T-helper 17 cell (primary cell): Measurements from ENCODE around the gene IL21R. TPM values are rescaled to one million over a fixed set of nuclear protein-coding genes. Genes with fewer than 3 reads are reported as not detected.
A peak's percentile ranks its signal among the peaks of the same experiment; 100 is the strongest.

Source experiments
- ATAC-seq: fragments of 150-1000 bp; cut with Tn5 transposase; 2 replicates; pipeline ENCODE4 v1.10.0; 2021; ENCODE audit warnings: mild to moderate bottlenecking, moderate library complexity
- DNase-seq, 3 donors: peaks; one replicate each; pipeline versions ENCODE4 v3.0.0 to v3.0.0-alpha.2; 2020 to 2021
- H3K9me3 ChIP-seq: one replicate; pipeline ENCODE4 v1.7.0; 2013; ENCODE audit warnings: low read length, mild to moderate bottlenecking; ENCODE audit not compliant: control insufficient read depth, poor library complexity, severe bottlenecking
- H3K27ac Mint-ChIP-seq: one replicate; pipeline ENCODE4 v1.8.0; 2022; ENCODE audit warnings: mild to moderate bottlenecking, moderate library complexity, mixed read lengths
- H3K27me3 Mint-ChIP-seq: one replicate; pipeline ENCODE4 v1.8.0; 2022; ENCODE audit warnings: mixed read lengths
- H3K36me3 Mint-ChIP-seq: one replicate; pipeline ENCODE4 v1.8.0; 2022; ENCODE audit warnings: low read depth, mixed read lengths
- H3K4me1 Mint-ChIP-seq: one replicate; pipeline ENCODE4 v1.8.0; 2022; ENCODE audit warnings: mild to moderate bottlenecking, mixed read lengths
- H3K4me3 Mint-ChIP-seq: one replicate; pipeline ENCODE4 v1.8.0; 2022; ENCODE audit warnings: mild to moderate bottlenecking, moderate library complexity, mixed read lengths
- total RNA-seq, 4 donors: library from RNA in 2 of 4; stranded (reverse) in 2 of 4; gene quantifications; one replicate each; pipeline ENCODE4 v1.2.3 and lab custom pipeline; 2022 to 2026

Gene IL21R
- total RNA-seq, 2 donors from 2014 or later, result 17.6 to 26.4 TPM

DNA sequence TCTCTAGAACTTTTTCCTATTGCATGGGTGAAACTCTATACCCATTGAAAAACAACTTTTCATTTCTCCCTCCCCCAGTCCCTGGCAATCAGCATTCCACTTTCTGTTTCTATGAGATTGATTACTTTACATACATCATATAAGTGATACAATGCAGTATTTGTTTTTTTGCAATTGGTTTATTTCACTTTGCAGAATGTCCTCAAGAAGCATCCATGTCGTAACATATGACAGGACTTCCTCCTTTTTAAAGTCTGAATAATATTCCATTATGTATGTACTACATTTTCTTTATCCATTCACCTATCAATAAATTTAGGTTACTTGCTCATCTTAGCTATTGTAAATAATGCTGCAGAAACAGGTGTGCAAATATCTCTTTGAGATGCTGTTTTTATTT is 8.8 kb downstream of the IL21R start:
- H3K36me3 Mint-ChIP-seq, result peaks cover 4% of the 10 kb centered on the region
- no peaks in the 10 kb centered on the region for H3K27me3 Mint-ChIP-seq
- DNase-seq (no peak), ATAC-seq (no peak)
- H3K4me3 Mint-ChIP-seq, result no peak overlapping the region
- H3K4me1 Mint-ChIP-seq, result peaks cover 58% of the 10 kb centered on the region
- H3K9me3 ChIP-seq, result peaks cover 3% of the 10 kb centered on the region
- no peak overlapping the region for H3K27ac Mint-ChIP-seq

DNA sequence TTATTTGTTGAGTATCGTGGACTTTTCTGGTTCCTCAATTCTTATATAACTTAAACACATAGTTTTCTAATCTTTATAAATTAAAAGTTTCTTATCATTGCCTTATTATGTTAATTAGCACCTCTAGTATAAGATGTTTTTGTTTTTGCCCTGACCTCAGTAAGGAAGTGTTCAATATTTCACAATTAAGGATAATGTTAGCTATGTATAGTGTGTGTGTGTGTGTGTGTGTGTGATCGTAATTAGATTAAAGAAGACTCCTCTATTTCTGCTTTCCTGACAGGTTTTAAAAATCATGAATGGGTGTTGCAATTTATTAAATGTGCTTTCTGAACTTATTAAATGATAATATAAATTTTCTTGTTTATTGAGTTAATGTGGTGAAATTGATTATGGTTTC is 12.0 kb downstream of the IL21R start:
- Mint-ChIP-seq H3K4me1 (peaks cover 30% of the 10 kb centered on the region), H3K27me3 (no peaks in the 10 kb centered on the region), H3K27ac (peak overlapping the region; percentile 0), H3K36me3 (peaks cover 6% of the 10 kb centered on the region), H3K4me3 (no peak overlapping the region)
- no peak for DNase-seq
- no peak for ATAC-seq
- H3K9me3 ChIP-seq, result peaks cover 3% of the 10 kb centered on the region

DNA sequence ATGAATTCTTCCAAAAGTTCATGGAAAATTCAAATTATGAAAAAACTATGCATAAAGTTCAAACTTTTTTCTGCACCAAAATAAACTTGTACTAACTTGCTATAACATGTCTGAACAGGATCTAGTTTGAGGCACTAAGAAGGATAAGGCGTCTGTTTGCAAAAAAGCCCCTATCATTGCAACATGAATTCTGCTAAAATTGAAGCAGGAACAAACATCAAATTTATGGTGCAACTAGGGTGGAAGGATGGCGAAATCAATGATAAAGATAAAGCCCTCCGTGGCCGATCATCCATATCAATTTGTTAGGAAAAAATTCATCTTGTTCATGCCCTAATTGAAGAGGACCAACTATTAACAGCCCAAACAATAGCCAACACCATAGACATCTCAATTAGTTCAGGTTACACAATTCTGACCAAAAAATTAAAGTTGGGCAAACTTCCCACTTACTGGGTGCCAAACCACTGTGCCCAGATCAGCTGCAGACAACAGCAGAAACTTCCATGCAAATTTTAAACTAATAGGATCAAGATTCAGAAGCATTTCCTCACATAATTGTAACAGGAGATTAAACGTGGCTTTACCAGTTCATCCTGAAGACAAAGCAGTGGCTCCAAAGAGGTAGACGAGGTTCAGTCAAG is 12.9 kb downstream of the IL21R start:
- H3K4me1 Mint-ChIP-seq, result peaks cover 32% of the 10 kb centered on the region
- peaks cover 8% of the 10 kb centered on the region for H3K36me3 Mint-ChIP-seq
- H3K27me3 Mint-ChIP-seq, result no peaks in the 10 kb centered on the region
- no peak for ATAC-seq
- no peak overlapping the region for H3K4me3 Mint-ChIP-seq
- no peak overlapping the region for H3K27ac Mint-ChIP-seq
- H3K9me3 ChIP-seq, result peaks cover 3% of the 10 kb centered on the region
- no peak for DNase-seq

DNA sequence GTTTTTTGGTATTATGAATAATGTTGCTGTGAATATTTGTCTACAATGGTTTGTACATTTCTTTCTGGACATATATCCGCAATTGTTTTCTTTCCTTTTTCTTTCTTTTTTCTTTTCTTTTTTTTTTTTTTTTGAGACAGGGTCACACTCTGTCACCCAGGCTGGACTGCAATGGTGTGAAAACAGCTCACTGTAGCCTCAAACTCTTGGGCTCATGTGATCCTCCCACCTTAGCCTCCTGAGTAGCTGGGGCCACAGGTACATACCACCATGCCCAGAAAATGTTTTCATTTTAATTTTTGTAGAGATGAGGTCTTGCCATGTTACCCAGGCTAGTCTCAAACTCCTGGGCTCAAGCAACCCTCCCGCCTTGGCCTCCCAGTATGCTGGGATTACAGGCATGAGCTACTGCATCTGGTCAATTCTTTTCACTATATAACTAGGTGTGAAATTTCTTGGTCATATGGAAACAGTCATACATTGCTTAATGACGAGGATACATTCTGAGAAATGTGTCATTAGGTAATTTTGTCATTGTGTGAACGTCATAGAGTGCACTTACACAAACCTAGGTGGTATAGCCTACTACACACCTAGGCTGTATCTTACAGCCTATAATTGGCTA is 15.2 kb downstream of the IL21R start:
- H3K36me3 Mint-ChIP-seq, result peaks cover 8% of the 10 kb centered on the region
- no peak overlapping the region for H3K27ac Mint-ChIP-seq
- H3K4me1 Mint-ChIP-seq, result peaks cover 22% of the 10 kb centered on the region
- DNase-seq (no peak), ATAC-seq (no peak)
- no peak overlapping the region for H3K4me3 Mint-ChIP-seq
- H3K9me3 ChIP-seq, result peaks cover 6% of the 10 kb centered on the region
- H3K27me3 Mint-ChIP-seq, result no peaks in the 10 kb centered on the region

DNA sequence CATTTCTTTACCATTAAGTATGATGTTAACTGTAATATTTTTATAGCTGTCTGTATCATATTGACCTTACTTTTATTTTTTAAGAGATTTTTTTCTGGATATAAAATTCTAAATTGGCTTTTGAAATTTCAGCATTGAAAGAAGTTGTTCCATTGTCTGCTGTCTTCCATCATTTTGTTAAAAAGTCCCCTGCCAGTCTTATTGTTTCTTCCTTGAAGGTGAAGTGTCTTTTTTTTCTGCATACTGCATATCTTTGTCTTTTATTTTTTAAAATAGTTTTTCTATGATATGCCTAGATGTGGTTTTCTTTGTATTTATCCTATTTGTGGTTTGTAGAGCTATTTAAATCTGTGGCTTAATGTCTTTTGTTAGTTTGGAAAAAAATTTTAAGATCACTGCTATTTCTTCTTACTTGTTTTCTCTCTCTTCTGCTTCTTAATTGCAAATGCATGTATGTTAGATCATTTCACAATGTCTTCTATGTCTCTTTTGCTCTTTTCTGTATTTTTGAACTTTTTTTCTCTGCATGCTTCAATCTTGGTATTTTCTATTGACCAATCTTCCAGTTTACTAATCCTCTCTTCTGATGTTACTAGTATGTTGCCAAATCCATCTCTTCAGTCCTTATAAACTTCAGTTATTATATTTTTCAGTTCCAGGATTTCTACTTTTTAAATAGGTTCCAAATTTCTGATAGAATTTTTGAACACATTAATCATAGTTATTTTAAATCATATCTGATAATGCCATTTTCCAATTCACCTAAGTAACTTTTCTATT is 20.2 kb downstream of the IL21R start:
- H3K27me3 Mint-ChIP-seq, result no peaks in the 10 kb centered on the region
- H3K36me3 Mint-ChIP-seq, result peaks cover 5% of the 10 kb centered on the region
- H3K4me1 Mint-ChIP-seq, result peaks cover 16% of the 10 kb centered on the region
- ATAC-seq (no peak), DNase-seq (no peak)
- no peak overlapping the region for H3K4me3 Mint-ChIP-seq
- H3K9me3 ChIP-seq, result peaks cover 10% of the 10 kb centered on the region
- no peak overlapping the region for H3K27ac Mint-ChIP-seq

DNA sequence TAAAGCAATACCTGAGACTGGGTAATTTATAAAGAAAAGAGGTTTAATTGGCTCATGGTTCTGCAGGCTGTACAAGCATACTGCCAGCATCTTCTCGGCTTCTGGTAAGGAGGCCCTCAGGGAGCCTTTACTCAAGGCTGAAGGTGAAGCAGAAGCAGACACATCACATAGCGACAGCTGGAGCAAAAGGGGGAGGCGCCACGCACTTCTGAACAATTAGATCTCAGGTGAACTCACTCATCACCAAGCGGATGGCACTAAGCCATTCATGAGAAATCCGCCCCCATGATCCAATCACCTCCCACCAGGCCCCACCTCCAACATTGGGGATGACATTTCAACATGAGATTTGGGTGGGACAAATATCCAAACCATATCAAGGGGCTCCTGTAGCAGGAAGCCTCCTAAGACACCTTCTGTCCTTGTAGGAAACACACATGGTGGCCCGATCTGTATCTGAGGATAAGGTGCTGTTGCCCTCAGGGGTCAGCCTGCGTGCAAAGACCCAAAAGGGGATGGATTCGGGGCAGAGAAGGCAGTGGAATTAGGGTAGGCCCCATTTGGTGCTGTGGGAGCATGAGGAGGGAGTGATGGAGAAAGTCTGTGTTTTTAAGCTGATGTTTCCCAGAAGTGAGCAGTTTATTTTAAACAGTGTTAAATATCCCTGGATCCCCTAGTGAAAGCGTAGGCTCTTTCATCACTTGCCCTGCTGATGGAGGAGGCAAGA is 23.0 kb downstream of the IL21R start:
- peaks cover 10% of the 10 kb centered on the region for H3K9me3 ChIP-seq
- no peak overlapping the region for H3K4me3 Mint-ChIP-seq
- peak in 1 of 3 donors; percentile 2 for DNase-seq
- peaks cover 17% of the 10 kb centered on the region for H3K4me1 Mint-ChIP-seq
- H3K27ac Mint-ChIP-seq, result peak overlapping the region; percentile 72
- H3K27me3 Mint-ChIP-seq, result no peaks in the 10 kb centered on the region
- ATAC-seq, result no peak
- peaks cover 2% of the 10 kb centered on the region for H3K36me3 Mint-ChIP-seq

DNA sequence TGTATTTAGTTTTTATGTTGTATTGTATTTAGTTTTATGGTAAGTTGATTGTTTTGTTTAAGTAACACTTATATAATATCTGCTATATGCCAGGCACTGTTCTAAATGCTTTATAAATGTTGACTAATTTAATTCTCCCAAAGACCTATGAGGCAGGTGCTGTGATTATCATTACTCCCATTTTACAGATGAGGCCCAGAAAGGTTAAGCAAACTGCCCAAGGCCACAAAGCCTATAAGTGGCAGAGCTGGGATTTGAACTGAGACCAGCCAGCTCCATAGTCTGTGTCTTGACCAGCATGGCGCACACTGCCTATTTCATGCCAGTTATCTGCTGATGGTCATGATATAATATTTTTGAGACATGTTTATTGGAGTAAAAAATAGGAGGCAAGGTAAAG is 24.0 kb downstream of the IL21R start:
- ATAC-seq, result no peak
- H3K27ac Mint-ChIP-seq, result peak overlapping the region; percentile 72

DNA sequence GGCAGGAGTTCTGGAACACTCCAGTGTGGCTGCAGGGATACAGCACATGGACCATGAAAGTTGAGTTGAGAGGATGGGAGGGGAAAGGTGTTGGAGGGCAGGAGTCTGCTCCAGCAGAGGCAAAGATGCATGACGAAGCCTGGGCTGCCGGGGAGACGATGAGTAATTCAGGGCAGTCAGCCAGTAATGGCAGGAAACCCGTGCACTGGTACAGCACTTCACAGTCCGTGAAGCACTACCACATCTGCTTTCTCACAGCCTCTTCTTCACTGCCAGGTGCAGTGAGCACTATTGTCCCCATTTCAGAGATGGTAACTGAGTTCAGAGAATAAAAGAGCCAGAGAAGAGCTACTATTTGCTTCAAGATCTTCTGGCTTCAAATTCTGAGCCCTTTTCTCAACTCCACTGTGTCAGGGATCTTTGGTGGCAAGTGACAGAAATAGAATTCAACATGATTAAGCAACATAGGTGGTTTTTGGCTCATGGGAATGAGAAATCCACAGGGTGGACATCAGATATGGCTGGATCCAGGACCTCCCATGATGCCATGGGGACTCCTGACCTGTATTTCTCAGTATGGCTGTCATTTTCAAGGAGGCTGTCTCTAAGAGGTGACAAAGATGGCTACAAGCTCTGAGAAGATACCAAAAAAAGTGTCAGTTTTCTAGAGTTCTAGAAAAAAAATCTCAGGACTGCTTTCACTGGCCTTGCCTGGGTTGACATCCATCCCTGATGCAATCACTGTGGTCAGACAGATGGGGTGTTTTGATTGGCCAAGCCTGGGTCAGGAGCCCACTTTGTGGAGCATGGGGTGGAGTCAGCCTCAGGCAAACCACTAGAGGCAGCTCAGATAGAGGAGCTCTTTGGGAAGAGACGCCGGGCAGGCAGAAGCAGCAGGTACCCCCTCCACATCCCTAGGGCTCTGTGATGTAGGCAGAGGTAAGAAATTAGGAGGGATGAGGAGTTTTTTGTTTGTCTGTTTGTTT is 24.7 kb downstream of the IL21R start:
- no peaks in the 10 kb centered on the region for H3K36me3 Mint-ChIP-seq

More for the DNA sequence above, 24.0 kb downstream of the IL21R start:
- Mint-ChIP-seq H3K36me3 (no peaks in the 10 kb centered on the region), H3K4me3 (peak overlapping the region; percentile 74), H3K4me1 (peaks cover 15% of the 10 kb centered on the region), H3K27me3 (no peaks in the 10 kb centered on the region)
- peaks cover 6% of the 10 kb centered on the region for H3K9me3 ChIP-seq
- DNase-seq, result no peak

DNA sequence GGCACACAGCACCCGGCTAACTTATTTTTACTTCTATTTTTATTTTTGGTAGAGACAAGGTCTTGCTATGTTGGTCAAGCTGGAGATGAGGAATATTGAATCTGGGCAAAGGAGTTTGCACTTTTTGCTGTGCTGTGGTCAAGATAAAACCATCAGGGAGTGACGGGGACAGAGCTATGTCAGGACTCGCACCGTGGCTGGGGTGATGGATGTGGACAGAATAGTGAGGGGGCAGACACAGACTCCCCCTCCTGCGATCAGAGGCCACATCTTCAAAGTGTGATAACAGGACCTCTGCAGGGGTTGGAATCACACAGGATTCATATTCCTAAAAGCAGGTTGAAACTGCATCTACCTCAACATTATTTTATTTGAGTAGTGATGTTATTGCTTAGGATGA is 25.6 kb downstream of the IL21R start:
- Mint-ChIP-seq H3K4me1 (peaks cover 15% of the 10 kb centered on the region), H3K4me3 (no peak overlapping the region), H3K27me3 (no peaks in the 10 kb centered on the region), H3K36me3 (no peaks in the 10 kb centered on the region), H3K27ac (peak overlapping the region; percentile 72)
- ATAC-seq, result no peak
- peaks cover 4% of the 10 kb centered on the region for H3K9me3 ChIP-seq
- no peak for DNase-seq

More for the DNA sequence above, 24.7 kb downstream of the IL21R start:
- peaks cover 6% of the 10 kb centered on the region for H3K9me3 ChIP-seq
- peak overlapping the region; percentile 74 for H3K4me3 Mint-ChIP-seq
- peaks cover 15% of the 10 kb centered on the region for H3K4me1 Mint-ChIP-seq
- ATAC-seq (peak; percentile 97), DNase-seq (peak; percentile 35 to 61 (median 37))
- H3K27me3 Mint-ChIP-seq, result no peaks in the 10 kb centered on the region
- peak overlapping the region; percentile 72 for H3K27ac Mint-ChIP-seq

DNA sequence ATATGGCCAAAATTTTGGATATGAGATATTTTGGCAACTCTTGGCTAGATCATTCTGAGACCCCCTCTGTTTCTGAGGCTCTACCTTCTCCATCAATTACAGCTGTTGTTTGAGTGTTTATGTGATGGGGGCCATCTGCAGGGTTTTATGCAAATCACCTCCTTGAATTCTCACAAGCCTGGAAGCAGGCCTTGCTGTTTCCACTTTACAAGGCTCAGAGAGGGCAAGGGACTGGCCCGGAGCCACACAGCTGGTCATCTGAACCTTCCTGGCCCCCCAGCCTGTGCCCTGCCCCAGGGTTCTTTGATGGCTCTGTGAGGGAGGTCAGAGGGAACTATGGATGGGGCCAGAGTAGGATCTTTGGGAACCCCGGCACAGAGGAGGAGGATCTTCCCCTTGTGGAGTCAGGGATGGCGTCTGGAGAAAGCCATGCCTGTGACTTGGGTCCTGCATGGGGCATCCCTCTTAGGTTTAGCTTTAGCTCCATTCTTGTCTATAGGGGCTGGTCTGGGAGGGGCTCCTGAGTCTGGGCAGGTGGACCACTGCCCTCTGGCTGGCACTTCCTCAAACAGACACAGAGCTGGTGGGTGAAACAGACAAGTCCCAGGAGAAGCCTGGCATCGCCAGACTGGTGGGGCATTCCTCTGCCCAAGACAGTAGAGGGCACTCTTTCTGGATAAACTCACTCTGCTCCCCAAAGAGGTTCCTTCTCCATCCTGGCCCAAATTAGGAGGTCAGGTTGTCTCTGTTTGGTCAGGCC is 26.2 kb downstream of the IL21R start:
- Mint-ChIP-seq H3K4me1 (peaks cover 17% of the 10 kb centered on the region), H3K27me3 (no peaks in the 10 kb centered on the region), H3K36me3 (peaks cover 2% of the 10 kb centered on the region), H3K27ac (no peak overlapping the region), H3K4me3 (no peak overlapping the region)
- DNase-seq, result no peak
- peaks cover 4% of the 10 kb centered on the region for H3K9me3 ChIP-seq
- ATAC-seq, result no peak

DNA sequence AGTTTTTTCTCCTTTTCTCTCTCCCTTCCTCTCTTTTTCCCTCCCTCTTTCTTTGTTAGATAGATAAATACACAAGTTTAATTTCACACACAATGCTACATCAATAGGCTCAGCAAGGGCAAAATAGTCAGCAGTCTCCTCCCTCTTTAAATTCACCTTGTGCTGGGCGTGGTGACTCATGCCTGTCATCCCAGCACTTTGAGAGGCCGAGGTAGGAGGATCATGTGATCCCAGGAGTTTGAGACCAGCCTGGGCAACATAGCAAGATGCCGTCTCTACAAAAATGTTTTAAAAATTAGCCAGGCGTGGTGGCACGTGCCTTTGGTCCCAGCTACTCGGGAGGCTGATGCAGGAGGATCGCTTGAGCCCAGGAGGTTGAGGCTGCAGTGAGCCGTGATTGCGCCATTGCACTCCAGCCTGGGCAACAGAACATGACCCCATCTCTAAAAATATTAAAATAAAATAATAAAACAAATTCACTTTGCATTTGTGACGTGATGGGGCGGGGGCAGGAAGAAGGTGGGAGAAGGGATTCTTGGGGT is 27.4 kb downstream of the IL21R start:
- H3K36me3 Mint-ChIP-seq, result peaks cover 2% of the 10 kb centered on the region
- ATAC-seq, result no peak
- H3K4me1 Mint-ChIP-seq, result peaks cover 17% of the 10 kb centered on the region
- no peaks in the 10 kb centered on the region for H3K27me3 Mint-ChIP-seq
- no peak for DNase-seq
- H3K9me3 ChIP-seq, result no peaks in the 10 kb centered on the region
- H3K27ac Mint-ChIP-seq, result no peak overlapping the region
- no peak overlapping the region for H3K4me3 Mint-ChIP-seq
